Brain microvascular endothelial cell (primary cell): ENCODE data around the gene CPVL.

ENCODE experiments used
- DNase-seq: peaks from one replicate; pipeline ENCODE4 v3.0.0-alpha.2; 2020
- H3K27ac ChIP-seq: fragments of 250-450 bp; sonication (Bioruptor Pico); 2 replicates; pipeline ENCODE4 v1.5.1; 2020; ENCODE audit warnings: mild to moderate bottlenecking, moderate library complexity
- H3K27me3 ChIP-seq: fragments of 250-450 bp; sonication (Bioruptor Pico); replicated peaks from 2 replicates; pipeline ENCODE4 v1.5.1; 2020; ENCODE audit warnings: mild to moderate bottlenecking
- H3K36me3 ChIP-seq: fragments of 250-450 bp; sonication (Bioruptor Pico); replicated peaks from 2 replicates; pipeline ENCODE4 v1.5.1; 2020; ENCODE audit warnings: mild to moderate bottlenecking
- H3K4me3 ChIP-seq: 2 replicates; pipeline ENCODE4 v1.5.1; 2011; ENCODE audit warnings: low read depth, mild to moderate bottlenecking, control low read depth, low read length, moderate library complexity
- CTCF ChIP-seq: IDR thresholded peaks from 2 replicates; pipeline ENCODE4 v1.5.1; 2011; ENCODE audit warnings: low read depth, mild to moderate bottlenecking, moderate library complexity, low read length, control low read depth, inconsistent platforms; ENCODE audit errors: missing control alignments
- in situ Hi-C: cut with HindIII; loops from 2 replicates; pipeline ENCODE4 v1.10.0; 2017; ENCODE audit warnings: low sequenced_read_pairs, low pct_ligation_motif_present

CPVL gene

GRCh38 chr7:29135846-29136245 lies 10.5 kb downstream of the CPVL start:
- TF ChIP-seq CTCF, result no peak
- H3K4me3 ChIP-seq, result no peak overlapping the region
- DNase-seq, result no peak
- no peaks in the 10 kb centered on the region for H3K27me3 ChIP-seq
- no peak overlapping the region for H3K27ac ChIP-seq
- H3K36me3 ChIP-seq, result no peaks in the 10 kb centered on the region
- in situ Hi-C loops, result no loop called here

- no peak for TF ChIP-seq CTCF
- Histone ChIP-seq H3K4me3 (no peak overlapping the region), H3K36me3 (no peaks in the 10 kb centered on the region), H3K27ac (no peak overlapping the region), H3K27me3 (no peaks in the 10 kb centered on the region)
- no peak for DNase-seq
- in situ Hi-C loops, result no loop called here
Observed at GRCh38 chr7:29132980-29133379, 13.4 kb downstream of the CPVL start.

GRCh38 chr7:29131678-29132077 lies 14.7 kb downstream of the CPVL start:
- Histone ChIP-seq H3K4me3 (no peak overlapping the region), H3K27ac (no peak overlapping the region), H3K27me3 (no peaks in the 10 kb centered on the region), H3K36me3 (no peaks in the 10 kb centered on the region)
- no peak for TF ChIP-seq CTCF
- no peak for DNase-seq
- in situ Hi-C loops, result no loop called here

GRCh38 chr7:29130096-29130495 lies 16.2 kb downstream of the CPVL start:
- H3K36me3 ChIP-seq, result no peaks in the 10 kb centered on the region
- no peak for TF ChIP-seq CTCF
- DNase-seq, result no peak
- H3K4me3 ChIP-seq, result no peak overlapping the region
- in situ Hi-C loops, result no loop called here
- H3K27ac ChIP-seq, result no peak overlapping the region
- H3K27me3 ChIP-seq, result no peaks in the 10 kb centered on the region

GRCh38 chr7:29127527-29127926 lies 18.8 kb downstream of the CPVL start:
- Histone ChIP-seq H3K27ac (no peak overlapping the region), H3K36me3 (no peaks in the 10 kb centered on the region), H3K4me3 (no peak overlapping the region), H3K27me3 (no peaks in the 10 kb centered on the region)
- no peak for TF ChIP-seq CTCF
- in situ Hi-C loops, result no loop called here
- no peak for DNase-seq

- no peaks in the 10 kb centered on the region for H3K36me3 ChIP-seq
- TF ChIP-seq CTCF, result no peak
- no peak for DNase-seq
- H3K27me3 ChIP-seq, result no peaks in the 10 kb centered on the region
- H3K27ac ChIP-seq, result no peak overlapping the region
- no peak overlapping the region for H3K4me3 ChIP-seq
- in situ Hi-C loops, result no loop called here
Observed at GRCh38 chr7:29126804-29127203, 19.5 kb downstream of the CPVL start.
